ENCODE results near the gene CELSR1. TPM values are rescaled to one million over a fixed set of nuclear protein-coding genes. Genes with fewer than 3 reads are reported as not detected.

Gene CELSR1
- total and polyA plus RNA-seq, 2 donors (not counting 1 experiment from before 2014, with no cell fraction given): 0.07 to 1.8 TPM

DNA sequence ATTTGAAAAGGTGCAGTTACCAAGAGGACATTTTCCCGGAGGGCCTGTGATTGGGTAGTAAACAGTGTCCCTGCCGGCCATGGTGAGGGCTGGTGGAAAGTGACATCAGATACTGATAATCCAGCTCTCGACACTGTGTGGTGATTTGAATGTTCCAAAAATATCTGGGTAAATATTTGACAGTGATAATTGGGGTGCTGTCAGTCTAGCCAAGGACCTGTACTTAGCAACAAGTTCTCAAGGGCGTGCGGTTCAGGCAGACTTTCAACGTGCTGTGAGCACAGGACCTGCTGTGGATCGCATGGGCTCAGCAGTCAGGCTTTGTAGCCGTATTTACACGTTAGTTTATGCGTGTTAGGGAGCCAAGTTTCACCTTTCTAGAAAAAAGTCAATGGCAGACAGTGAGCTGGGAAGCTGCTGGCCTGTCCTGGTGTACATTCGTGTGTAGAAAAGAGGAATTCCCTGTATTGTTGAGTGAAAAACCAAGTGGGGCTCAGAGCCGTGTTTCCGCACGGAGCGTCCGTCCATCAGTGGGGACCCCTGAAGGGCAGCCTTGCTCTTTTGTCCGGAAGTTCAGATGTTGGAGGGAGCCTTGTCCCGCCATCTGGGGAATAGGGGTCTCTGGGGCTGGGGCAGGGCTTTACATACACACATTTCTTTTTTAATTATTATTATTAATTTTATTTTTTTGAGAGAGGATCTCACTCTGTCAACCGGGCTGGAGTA is 190.6 kb downstream of the CELSR1 start:
- Histone ChIP-seq H3K4me2 (ENCODE audit: extremely low read depth, insufficient read depth, low read length) (no peak overlapping the region), H3K79me2 (ENCODE audit: control insufficient read depth, insufficient read depth, low read length) (no peaks in the 10 kb centered on the region), H3K9ac (ENCODE audit: insufficient read depth, low read length) (no peak overlapping the region), H2AFZ (ENCODE audit: low read length) (no peak overlapping the region), H3K27me3 (ENCODE audit: control insufficient read depth, insufficient read depth, low read length) (no peaks in the 10 kb centered on the region), H4K20me1 (ENCODE audit: control insufficient read depth, extremely low read depth, insufficient read depth, low read length) (no peaks in the 10 kb centered on the region), H3K9me3 (ENCODE audit: control insufficient read depth, insufficient read depth, low read depth, low read length) (no peaks in the 10 kb centered on the region), H3K36me3 (ENCODE audit: control insufficient read depth, insufficient read depth, low read length) (peaks cover 27% of the 10 kb centered on the region), H3K27ac (ENCODE audit: insufficient read depth, low read length) (no peak overlapping the region), H3K4me1 (ENCODE audit: control insufficient read depth, extremely low read depth, insufficient read depth, low read length) (no peaks in the 10 kb centered on the region), H3K4me3 (replicated peaks in 1 of 4; ENCODE audit: control extremely low read depth in 1 of 4, insufficient read depth in 1 of 4, low read depth in 3 of 4, low read length in 4 of 4) (no peak overlapping the region)
- no peak for DNase-seq (ENCODE audit: low read depth in 2 of 2)
- TF ChIP-seq EZH2 (IDR thresholded peaks at IDR 0.05; ENCODE audit: low read length, missing control alignments): no peak
- TF ChIP-seq, protein P1, sequence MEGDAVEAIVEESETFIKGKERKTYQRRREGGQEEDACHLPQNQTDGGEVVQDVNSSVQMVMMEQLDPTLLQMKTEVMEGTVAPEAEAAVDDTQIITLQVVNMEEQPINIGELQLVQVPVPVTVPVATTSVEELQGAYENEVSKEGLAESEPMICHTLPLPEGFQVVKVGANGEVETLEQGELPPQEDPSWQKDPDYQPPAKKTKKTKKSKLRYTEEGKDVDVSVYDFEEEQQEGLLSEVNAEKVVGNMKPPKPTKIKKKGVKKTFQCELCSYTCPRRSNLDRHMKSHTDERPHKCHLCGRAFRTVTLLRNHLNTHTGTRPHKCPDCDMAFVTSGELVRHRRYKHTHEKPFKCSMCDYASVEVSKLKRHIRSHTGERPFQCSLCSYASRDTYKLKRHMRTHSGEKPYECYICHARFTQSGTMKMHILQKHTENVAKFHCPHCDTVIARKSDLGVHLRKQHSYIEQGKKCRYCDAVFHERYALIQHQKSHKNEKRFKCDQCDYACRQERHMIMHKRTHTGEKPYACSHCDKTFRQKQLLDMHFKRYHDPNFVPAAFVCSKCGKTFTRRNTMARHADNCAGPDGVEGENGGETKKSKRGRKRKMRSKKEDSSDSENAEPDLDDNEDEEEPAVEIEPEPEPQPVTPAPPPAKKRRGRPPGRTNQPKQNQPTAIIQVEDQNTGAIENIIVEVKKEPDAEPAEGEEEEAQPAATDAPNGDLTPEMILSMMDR (conservative IDR thresholded peaks at IDR 0.05 in 1 of 2, IDR thresholded peaks at IDR 0.05 in 1 of 2; ENCODE audit: low read depth in 1 of 2, low read length in 2 of 2): no peak

DNA sequence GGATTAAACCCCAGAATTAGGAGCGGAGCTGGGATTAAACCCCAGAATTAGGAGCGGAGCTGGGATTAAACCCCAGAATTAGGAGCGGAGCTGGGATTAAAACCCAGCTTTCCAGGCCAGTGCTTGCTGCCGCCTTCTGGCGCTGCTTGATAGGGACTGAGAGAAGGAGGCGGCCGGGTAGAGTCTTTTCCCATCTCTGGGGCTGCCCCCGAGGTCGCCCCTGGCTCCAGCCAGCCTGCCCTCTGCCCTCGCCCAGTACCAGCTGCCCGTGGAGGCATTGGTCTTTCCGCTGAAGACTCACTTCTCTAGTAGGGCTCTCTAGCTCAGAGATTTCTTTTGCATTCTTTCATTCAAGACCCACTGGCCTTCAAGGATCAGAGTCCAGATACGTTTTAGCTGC is 196.7 kb downstream of the CELSR1 start:
- Histone ChIP-seq H3K9ac (ENCODE audit: insufficient read depth, low read length) (no peak overlapping the region), H3K4me1 (ENCODE audit: control insufficient read depth, extremely low read depth, insufficient read depth, low read length) (peaks cover 7% of the 10 kb centered on the region), H2AFZ (ENCODE audit: low read length) (no peak overlapping the region), H4K20me1 (ENCODE audit: control insufficient read depth, extremely low read depth, insufficient read depth, low read length) (no peaks in the 10 kb centered on the region), H3K79me2 (ENCODE audit: control insufficient read depth, insufficient read depth, low read length) (peaks cover 24% of the 10 kb centered on the region), H3K4me2 (ENCODE audit: extremely low read depth, insufficient read depth, low read length) (no peak overlapping the region), H3K4me3 (replicated peaks in 1 of 4; ENCODE audit: control extremely low read depth in 1 of 4, insufficient read depth in 1 of 4, low read depth in 3 of 4, low read length in 4 of 4) (no peak overlapping the region), H3K27me3 (ENCODE audit: control insufficient read depth, insufficient read depth, low read length) (no peaks in the 10 kb centered on the region), H3K27ac (ENCODE audit: insufficient read depth, low read length) (no peak overlapping the region), H3K36me3 (ENCODE audit: control insufficient read depth, insufficient read depth, low read length) (peaks cover 17% of the 10 kb centered on the region), H3K9me3 (ENCODE audit: control insufficient read depth, insufficient read depth, low read depth, low read length) (no peaks in the 10 kb centered on the region)
- no peak for DNase-seq (ENCODE audit: low read depth in 2 of 2)
- no peak for TF ChIP-seq EZH2 (IDR thresholded peaks at IDR 0.05; ENCODE audit: low read length, missing control alignments)
- TF ChIP-seq, protein P1 (conservative IDR thresholded peaks at IDR 0.05 in 1 of 2, IDR thresholded peaks at IDR 0.05 in 1 of 2; ENCODE audit: low read depth in 1 of 2, low read length in 2 of 2): no peak

DNA sequence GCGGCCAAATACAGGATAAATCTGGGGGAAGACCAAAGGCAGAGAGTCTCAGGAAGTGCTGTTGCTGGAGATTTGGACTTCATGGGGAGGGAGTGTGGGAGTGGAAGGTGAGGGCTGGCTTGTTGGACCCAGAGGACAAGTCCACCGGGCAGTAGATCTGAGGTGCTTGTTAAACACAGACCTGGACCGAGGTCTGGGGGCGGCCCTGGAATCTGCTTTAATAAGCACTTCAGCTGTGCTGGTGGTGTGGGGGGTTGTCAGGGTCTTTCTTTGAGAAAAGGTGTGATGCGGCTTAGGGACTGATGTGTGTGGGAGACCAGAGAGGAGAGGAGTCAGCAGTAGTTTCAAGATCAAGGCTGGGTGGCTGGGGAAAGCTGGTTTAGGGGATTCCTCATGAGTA is 197.5 kb downstream of the CELSR1 start:
- peaks cover 25% of the 10 kb centered on the region for H3K79me2 ChIP-seq (ENCODE audit: control insufficient read depth, insufficient read depth, low read length)
- H3K36me3 ChIP-seq (ENCODE audit: control insufficient read depth, insufficient read depth, low read length): peaks cover 15% of the 10 kb centered on the region

More for the DNA sequence above, 197.5 kb downstream of the CELSR1 start:
- H2AFZ ChIP-seq (ENCODE audit: low read length): no peak overlapping the region
- TF ChIP-seq EZH2 (IDR thresholded peaks at IDR 0.05; ENCODE audit: low read length, missing control alignments): no peak
- no peak overlapping the region for H3K4me2 ChIP-seq (ENCODE audit: extremely low read depth, insufficient read depth, low read length)
- H3K4me3 ChIP-seq (replicated peaks in 1 of 4; ENCODE audit: control extremely low read depth in 1 of 4, insufficient read depth in 1 of 4, low read depth in 3 of 4, low read length in 4 of 4): no peak overlapping the region
- H3K27me3 ChIP-seq (ENCODE audit: control insufficient read depth, insufficient read depth, low read length): no peaks in the 10 kb centered on the region
- peaks cover 7% of the 10 kb centered on the region for H3K4me1 ChIP-seq (ENCODE audit: control insufficient read depth, extremely low read depth, insufficient read depth, low read length)
- no peaks in the 10 kb centered on the region for H3K9me3 ChIP-seq (ENCODE audit: control insufficient read depth, insufficient read depth, low read depth, low read length)
- H4K20me1 ChIP-seq (ENCODE audit: control insufficient read depth, extremely low read depth, insufficient read depth, low read length): no peaks in the 10 kb centered on the region
- no peak overlapping the region for H3K27ac ChIP-seq (ENCODE audit: insufficient read depth, low read length)
- no peak for DNase-seq (ENCODE audit: low read depth in 2 of 2)
- no peak overlapping the region for H3K9ac ChIP-seq (ENCODE audit: insufficient read depth, low read length)
